ENCODE data around the gene PLPPR5.

- no peak for TF ChIP-seq POLR2AphosphoS5 (IDR thresholded peaks at IDR 0.05)
- no peak for TF ChIP-seq EP300 (IDR thresholded peaks at IDR 0.05)
- no peak for TF ChIP-seq CTCF (IDR thresholded peaks at IDR 0.05)
- TF ChIP-seq POLR2A (IDR thresholded peaks at IDR 0.05; ENCODE audit: low read depth) = no peak
Measured at GRCh38 chr1:98914547-98914946, 90.1 kb downstream of the PLPPR5 start.
